HEK293 (cell line): ENCODE data around the gene REEP5.

Experiments
- CTCF ChIA-PET: fragments of 350-600 bp; formaldehyde crosslinking; extraction: SDS; loops from one replicate; lab custom pipeline; 2021; ENCODE audit warnings: antibody characterized with exemption; lab: Yijun Ruan, JAX
- POLR2A ChIA-PET: fragments of 300-600 bp; formaldehyde crosslinking; extraction: SDS; loops from one replicate; lab custom pipeline; 2020; ENCODE audit warnings: antibody characterized with exemption, inconsistent platforms; lab: Yijun Ruan, JAX
- H3K27ac ChIP-seq: fragments of 200-500 bp; sonication (Bioruptor generic); 2 replicates; pipeline ENCODE4 v1.5.1; 2014; ENCODE audit warnings: low read depth, low read length, control low read depth, inconsistent platforms; ENCODE audit errors: extremely low read depth
- H3K36me3 ChIP-seq, 2 experiments: fragments of 200-500 bp in 1 of 2; sonication (Bioruptor generic) in 1 of 2; 1 replicate in 1 of 2; 2 replicates in 1 of 2; pipeline ENCODE4 v1.5.1; 2014 to 2017; ENCODE audit warnings: inconsistent platforms in 2 of 2, low read length in 2 of 2; ENCODE audit not compliant: control insufficient read depth in 2 of 2, insufficient read depth in 1 of 2
- H3K4me1 ChIP-seq: fragments of 200-500 bp; sonication (Bioruptor generic); 2 replicates; pipeline ENCODE4 v1.5.1; 2014; ENCODE audit warnings: mild to moderate bottlenecking, low read length, inconsistent platforms; ENCODE audit not compliant: control insufficient read depth, insufficient read depth
- H3K4me3 ChIP-seq: 2 replicates; pipeline ENCODE4 v1.5.1; 2011; ENCODE audit warnings: low read depth, mild to moderate bottlenecking, control low read depth, low read length, moderate library complexity
- H3K9me3 ChIP-seq: fragments of 200-500 bp; sonication (Bioruptor generic); 2 replicates; pipeline ENCODE4 v1.5.1; 2014; ENCODE audit warnings: low read depth, low read length, inconsistent platforms; ENCODE audit not compliant: control insufficient read depth, insufficient read depth
- FEZF1 ChIP-seq: fragments of 450-650 bp; formaldehyde crosslinking; IDR thresholded peaks from 2 replicates; pipeline ENCODE4 v1.5.1; 2016; ENCODE audit warnings: missing biosample characterization, missing genetic modification characterization
- PATZ1 ChIP-seq: fragments of 450-650 bp; formaldehyde crosslinking; IDR thresholded peaks from 2 replicates; pipeline ENCODE4 v1.5.1; 2016; ENCODE audit warnings: missing biosample characterization, missing genetic modification characterization
- REST ChIP-seq: fragments of 450-650 bp; formaldehyde crosslinking; IDR thresholded peaks from 2 replicates; pipeline ENCODE4 v1.5.1; 2016; ENCODE audit warnings: missing biosample characterization, missing genetic modification characterization
- SCRT2 ChIP-seq: fragments of 450-650 bp; formaldehyde crosslinking; IDR thresholded peaks from 2 replicates; pipeline ENCODE4 v1.5.1; 2016; ENCODE audit warnings: missing biosample characterization, missing genetic modification characterization
- SP7 ChIP-seq: fragments of 450-650 bp; formaldehyde crosslinking; IDR thresholded peaks from 2 replicates; pipeline ENCODE4 v1.5.1; 2016; ENCODE audit warnings: missing biosample characterization, missing genetic modification characterization
- ZBTB21 ChIP-seq: fragments of 450-650 bp; formaldehyde crosslinking; IDR thresholded peaks from 2 replicates; pipeline ENCODE4 v1.5.1; 2017; ENCODE audit warnings: missing biosample characterization, missing genetic modification characterization
- ZEB2 ChIP-seq: fragments of 450-650 bp; formaldehyde crosslinking; IDR thresholded peaks from 2 replicates; pipeline ENCODE4 v1.5.1; 2016; ENCODE audit warnings: missing biosample characterization, missing genetic modification characterization
- ZNF121 ChIP-seq: fragments of 450-650 bp; formaldehyde crosslinking; IDR thresholded peaks from 2 replicates; pipeline ENCODE4 v1.5.1; 2016; ENCODE audit warnings: missing biosample characterization, missing genetic modification characterization
- ZNF133 ChIP-seq: fragments of 450-650 bp; formaldehyde crosslinking; IDR thresholded peaks from 2 replicates; pipeline ENCODE4 v1.5.1; 2016; ENCODE audit warnings: missing biosample characterization, missing genetic modification characterization
- ZNF138 ChIP-seq: fragments of 450-650 bp; formaldehyde crosslinking; IDR thresholded peaks from 2 replicates; pipeline ENCODE4 v1.5.1; 2016; ENCODE audit warnings: missing biosample characterization, missing genetic modification characterization, borderline replicate concordance
- ZNF146 ChIP-seq: fragments of 450-650 bp; formaldehyde crosslinking; IDR thresholded peaks from 2 replicates; pipeline ENCODE4 v1.5.1; 2016; ENCODE audit warnings: missing biosample characterization, missing genetic modification characterization
- ZNF18 ChIP-seq: fragments of 450-650 bp; formaldehyde crosslinking; IDR thresholded peaks from 2 replicates; pipeline ENCODE4 v1.5.1; 2016; ENCODE audit warnings: missing biosample characterization, missing genetic modification characterization
- ZNF19 ChIP-seq: fragments of 450-650 bp; formaldehyde crosslinking; IDR thresholded peaks from 2 replicates; pipeline ENCODE4; 2016; ENCODE audit warnings: missing biosample characterization, missing genetic modification characterization, low read depth
- ZNF214 ChIP-seq: fragments of 450-650 bp; formaldehyde crosslinking; IDR thresholded peaks from 2 replicates; pipeline ENCODE4 v1.5.1; 2017; ENCODE audit warnings: missing biosample characterization, mild to moderate bottlenecking, missing genetic modification characterization, borderline replicate concordance
- ZNF248 ChIP-seq: fragments of 450-650 bp; formaldehyde crosslinking; IDR thresholded peaks from 2 replicates; pipeline ENCODE4 v1.5.1; 2017; ENCODE audit warnings: missing biosample characterization, missing genetic modification characterization
- ZNF302 ChIP-seq: fragments of 450-650 bp; formaldehyde crosslinking; IDR thresholded peaks from 2 replicates; pipeline ENCODE4 v1.5.1; 2016; ENCODE audit warnings: missing biosample characterization, missing genetic modification characterization, low read depth
- ZNF350 ChIP-seq: fragments of 450-650 bp; formaldehyde crosslinking; IDR thresholded peaks from 2 replicates; pipeline ENCODE4 v1.5.0; 2017; ENCODE audit warnings: missing biosample characterization, mild to moderate bottlenecking, missing genetic modification characterization
- ZNF37A ChIP-seq: fragments of 450-650 bp; IDR thresholded peaks from 2 replicates; pipeline ENCODE4 v1.5.1; 2018; ENCODE audit warnings: missing biosample characterization, missing genetic modification characterization
- ZNF394 ChIP-seq: fragments of 450-650 bp; formaldehyde crosslinking; IDR thresholded peaks from 2 replicates; pipeline ENCODE4 v1.5.1; 2016; ENCODE audit warnings: missing biosample characterization, missing genetic modification characterization, mild to moderate bottlenecking, moderate library complexity, borderline replicate concordance
- ZNF449 ChIP-seq: fragments of 450-650 bp; formaldehyde crosslinking; IDR thresholded peaks from 2 replicates; pipeline ENCODE4 v1.5.1; 2017; ENCODE audit warnings: missing biosample characterization, mild to moderate bottlenecking, missing genetic modification characterization, moderate library complexity
- ZNF473 ChIP-seq: fragments of 450-650 bp; formaldehyde crosslinking; IDR thresholded peaks from 2 replicates; pipeline ENCODE4 v1.5.1; 2017; ENCODE audit warnings: missing biosample characterization, missing genetic modification characterization
- ZNF561 ChIP-seq: fragments of 450-650 bp; IDR thresholded peaks from 2 replicates; pipeline ENCODE4 v1.5.1; 2018; ENCODE audit warnings: missing biosample characterization, missing genetic modification characterization, borderline replicate concordance
- ZNF600 ChIP-seq: fragments of 450-650 bp; formaldehyde crosslinking; IDR thresholded peaks from 2 replicates; pipeline ENCODE4 v1.5.1; 2016; ENCODE audit warnings: missing biosample characterization, missing genetic modification characterization
- ZNF621 ChIP-seq: fragments of 450-650 bp; formaldehyde crosslinking; IDR thresholded peaks from 2 replicates; pipeline ENCODE4 v1.5.1; 2017; ENCODE audit warnings: missing biosample characterization, missing genetic modification characterization
- ZNF624 ChIP-seq: fragments of 450-650 bp; formaldehyde crosslinking; IDR thresholded peaks from 2 replicates; pipeline ENCODE4 v1.5.1; 2017; ENCODE audit warnings: missing biosample characterization, missing genetic modification characterization
- ZNF629 ChIP-seq: fragments of 450-650 bp; formaldehyde crosslinking; IDR thresholded peaks from 2 replicates; pipeline ENCODE4 v1.5.1; 2017; ENCODE audit warnings: missing biosample characterization, missing genetic modification characterization
- ZNF747 ChIP-seq: fragments of 450-650 bp; formaldehyde crosslinking; IDR thresholded peaks from 2 replicates; pipeline ENCODE4 v1.5.1; 2016; ENCODE audit warnings: missing biosample characterization, missing genetic modification characterization
- ZNF837 ChIP-seq: fragments of 450-650 bp; formaldehyde crosslinking; IDR thresholded peaks from 2 replicates; pipeline ENCODE4 v1.5.1; 2016; ENCODE audit warnings: missing biosample characterization, missing genetic modification characterization
- ZSCAN16 ChIP-seq: fragments of 450-650 bp; formaldehyde crosslinking; IDR thresholded peaks from 2 replicates; pipeline ENCODE4 v1.5.1; 2016; ENCODE audit warnings: missing biosample characterization, missing genetic modification characterization
- ZSCAN18 ChIP-seq: fragments of 450-650 bp; formaldehyde crosslinking; IDR thresholded peaks from 2 replicates; pipeline ENCODE4 v1.5.1; 2016; ENCODE audit warnings: missing biosample characterization, missing genetic modification characterization

The REEP5 gene

GRCh38 chr5:112863549-112863948 lies 58.5 kb downstream of the REEP5 start:
- CTCF ChIA-PET, result interaction anchor here (1.4 kb wide), 1 partner anchor 15 kb away, joined by 6 read pairs; no protein-coding TSS in a partner anchor
- no peak overlapping the region for H3K4me3 ChIP-seq
- POLR2A ChIA-PET, result no interaction called here
- H3K4me1 ChIP-seq, result peaks cover 14% of the 10 kb centered on the region
- peaks cover 46 to 61% of the 10 kb centered on the region in 2 experiments for H3K36me3 ChIP-seq
- no peaks in the 10 kb centered on the region for H3K9me3 ChIP-seq
- H3K27ac ChIP-seq, result no peak overlapping the region
- TF ChIP-seq ZNF248 (tag by site-specific recombination), result no peak
- no peak for TF ChIP-seq ZNF624
- TF ChIP-seq ZNF133, result no peak
- no peak for TF ChIP-seq ZSCAN16 (tag by site-specific recombination)
- no peak for TF ChIP-seq ZNF621 (tag by site-specific recombination)
- peak; percentile 47; the same call in 1 of the 2 replicates for TF ChIP-seq ZNF18 (tag by site-specific recombination)
- TF ChIP-seq ZEB2, result no peak
- no peak for TF ChIP-seq ZBTB21 (tag by site-specific recombination)
- TF ChIP-seq ZNF747 (tag by site-specific recombination), result no peak
- TF ChIP-seq ZNF473 (tag by site-specific recombination), result no peak
- TF ChIP-seq ZNF561, result peak; percentile 50; the same call in 1 of the 2 replicates
- no peak for TF ChIP-seq ZSCAN18 (tag by site-specific recombination)
- no peak for TF ChIP-seq SCRT2
- no peak for TF ChIP-seq ZNF302 (tag by site-specific recombination)
- TF ChIP-seq ZNF600 (tag by site-specific recombination), result peak; percentile 100
- TF ChIP-seq ZNF350 (tag by site-specific recombination), result no peak
- no peak for TF ChIP-seq ZNF837 (tag by site-specific recombination)
- TF ChIP-seq PATZ1, result 0 out of 2 replicates have a peak, but pooled peaks have one; percentile 18
- TF ChIP-seq ZNF629 (tag by site-specific recombination), result 0 out of 2 replicates have a peak, but pooled peaks have one; percentile 10
- peak; percentile 36; the same call in 1 of the 2 replicates for TF ChIP-seq ZNF394 (tag by site-specific recombination)
- TF ChIP-seq ZNF146 (tag by site-specific recombination), result no peak
- TF ChIP-seq ZNF138 (tag by site-specific recombination), result no peak
- no peak for TF ChIP-seq ZNF449
- no peak for TF ChIP-seq ZNF121
- TF ChIP-seq REST (tag by site-specific recombination), result no peak
- 0 out of 2 replicates have a peak, but pooled peaks have one; percentile 35 for TF ChIP-seq FEZF1
- TF ChIP-seq ZNF19 (tag by site-specific recombination), result no peak
- TF ChIP-seq ZNF37A (tag by site-specific recombination), result no peak
- TF ChIP-seq SP7, result no peak
- no peak for TF ChIP-seq ZNF214
